Transverse colon (tissue), 4 donors: ENCODE measurements around the gene SLC29A3. TPM values are rescaled to one million over a fixed set of nuclear protein-coding genes. Genes with fewer than 3 reads are reported as not detected.

Experiments
- DNase-seq: peaks from one replicate; pipeline ENCODE4 v3.0.0-alpha.2; 2019
- H3K27ac ChIP-seq, 4 donors: fragments of 200-600 bp; sonication (generic); 2 replicates each; pipeline ENCODE4 v1.5.1; 2016 to 2018; ENCODE audit warnings: inconsistent platforms in 4 of 4
- H3K27me3 ChIP-seq: fragments of 200-600 bp; sonication (generic); 2 replicates; pipeline ENCODE4 v1.5.1; 2017; ENCODE audit warnings: inconsistent platforms
- H3K36me3 ChIP-seq, 4 donors: fragments of 200-600 bp; sonication (generic); 2 replicates each; pipeline ENCODE4 v1.5.1; 2017 to 2019; ENCODE audit warnings: inconsistent platforms in 4 of 4
- H3K4me1 ChIP-seq, 4 donors: fragments of 200-600 bp; sonication (generic); 2 replicates each; pipeline ENCODE4 v1.5.1; 2017 to 2020; ENCODE audit warnings: inconsistent platforms in 4 of 4
- H3K4me3 ChIP-seq, 4 donors: fragments of 200-600 bp; sonication (generic); 1 replicate in 1 of 4; 2 replicates in 3 of 4; pipeline versions ENCODE4 v1.5.1 to v1.6.1; 2017 to 2019; ENCODE audit warnings: inconsistent platforms in 4 of 4
- H3K9me3 ChIP-seq, 2 donors: fragments of 200-600 bp; sonication (generic); 2 replicates each; pipeline ENCODE4 v1.5.1; 2017 to 2019; ENCODE audit warnings: inconsistent platforms in 2 of 2
- CTCF ChIP-seq, 5 experiments: fragments of 200-600 bp in 3 of 5; fragments of 450-650 bp in 2 of 5; sonication (generic) in 3 of 5; IDR thresholded peaks; 1 replicate in 2 of 5; 2 replicates in 3 of 5; pipeline ENCODE4 v1.5.1; 2016 to 2017; ENCODE audit warnings: antibody characterized with exemption in 5 of 5, inconsistent platforms in 3 of 5, mild to moderate bottlenecking in 2 of 5, moderate library complexity in 1 of 5
- EP300 ChIP-seq: sonication (generic); formaldehyde crosslinking; IDR thresholded peaks from one replicate; pipeline ENCODE4 v1.6.1; 2017; ENCODE audit warnings: antibody characterized with exemption, low read depth
- POLR2A ChIP-seq: fragments of 450-650 bp; IDR thresholded peaks from one replicate; pipeline ENCODE4 v1.6.1; 2016; ENCODE audit warnings: antibody characterized with exemption, mild to moderate bottlenecking, moderate library complexity
- POLR2AphosphoS5 ChIP-seq, 3 donors: sonication (generic); formaldehyde crosslinking; IDR thresholded peaks; one replicate each; pipeline ENCODE4 v1.6.1; 2016; ENCODE audit warnings: antibody characterized with exemption in 3 of 3
- WGBS, 2 donors: methylation state at CpG; one replicate each; pipeline ENCODE4 v1.1.5; 2018; ENCODE audit warnings: low coverage in 1 of 2; 5-methylcytosine and 5-hydroxymethylcytosine counted together
- in situ Hi-C, 4 donors: fragments of 200-750 bp; cut with MboI; loops; one replicate each; pipeline versions ENCODE4 v1.15.0 to v1.15.1; 2017; ENCODE audit warnings: low sequenced_read_pairs in 3 of 4, low pct_ligation_motif_present in 1 of 4, low pct_unique_long_range_greater_than_20kb in 1 of 4
- intact Hi-C: fragments of 100-400 bp; cut with DNase I; formaldehyde crosslinking; loops from one replicate; pipeline ENCODE4 v1.15.1; 2023; ENCODE audit warnings: low total_unique reads
- total RNA-seq, 4 donors: library from RNA; depleted of rRNA; stranded (reverse); fragments of >200 nt; gene quantifications; one replicate each; pipeline ENCODE4 v1.1.0, GENCODE V29; 2016

The SLC29A3 gene
- total RNA-seq, 4 donors from 2014 or later = 0.75 to 6.4 (median 3.4) TPM

- H3K36me3 ChIP-seq = no peaks in the 10 kb centered on the region
- in situ Hi-C loops (no loop called here), intact Hi-C loops (no loop called here)
- WGBS, 2 donors = 80 to 84% methylated on average over 1 to 26 of the region's 26 CpGs
- no peak overlapping the region for H3K27ac ChIP-seq
- no peak overlapping the region for H3K4me3 ChIP-seq
- no peak for DNase-seq
- H3K9me3 ChIP-seq = no peaks in the 10 kb centered on the region
- H3K4me1 ChIP-seq = no peaks in the 10 kb centered on the region
- TF ChIP-seq EP300 = no peak
- no peak for TF ChIP-seq POLR2A
- TF ChIP-seq POLR2AphosphoS5 (IDR thresholded peaks at IDR 0.05) = no peak
- TF ChIP-seq CTCF (IDR thresholded peaks at IDR 0.05) = no peak
- H3K27me3 ChIP-seq = no peaks in the 10 kb centered on the region
Measured at GRCh38 chr10:71290806-71291527, 28.1 kb upstream of the SLC29A3 start.

- TF ChIP-seq POLR2A = no peak
- TF ChIP-seq POLR2AphosphoS5 (IDR thresholded peaks at IDR 0.05) = no peak
- TF ChIP-seq CTCF (IDR thresholded peaks at IDR 0.05) = no peak
- TF ChIP-seq EP300 = no peak
- Histone ChIP-seq H3K4me3 (no peak overlapping the region), H3K36me3 (no peaks in the 10 kb centered on the region), H3K4me1 (no peaks in the 10 kb centered on the region), H3K27ac (no peak overlapping the region), H3K27me3 (no peaks in the 10 kb centered on the region), H3K9me3 (no peaks in the 10 kb centered on the region)
- intact Hi-C loops (no loop called here), in situ Hi-C loops (no loop called here)
- no peak for DNase-seq
- 87% methylated on average over 13 of the region's 13 CpGs; no CpG with 5 or more reads in 1 of the 2 donors for WGBS, 2 donors
Measured at GRCh38 chr10:71291528-71291900, 27.5 kb upstream of the SLC29A3 start.

- no peaks in the 10 kb centered on the region for H3K36me3 ChIP-seq
- WGBS, 2 donors = 68 to 77% methylated on average over 5 to 10 of the region's 10 CpGs
- in situ Hi-C loops = no loop called here
Measured at GRCh38 chr10:71292624-71293445, 26.2 kb upstream of the SLC29A3 start.

More at GRCh38 chr10:71292624-71293445, 26.2 kb upstream of the SLC29A3 start:
- no peaks in the 10 kb centered on the region for H3K27me3 ChIP-seq
- H3K4me1 ChIP-seq = no peaks in the 10 kb centered on the region
- no peak overlapping the region for H3K27ac ChIP-seq
- intact Hi-C loops = no loop called here
- H3K4me3 ChIP-seq = no peak overlapping the region
- no peaks in the 10 kb centered on the region for H3K9me3 ChIP-seq
- no peak for TF ChIP-seq CTCF (IDR thresholded peaks at IDR 0.05)
- no peak for TF ChIP-seq EP300
- TF ChIP-seq POLR2AphosphoS5 (IDR thresholded peaks at IDR 0.05) = no peak
- TF ChIP-seq POLR2A = no peak
- no peak for DNase-seq
